Measurements from ENCODE around the gene GSTM3.

- no peak for TF ChIP-seq E2F1 (CRISPR knock-in tag; IDR thresholded peaks at IDR 0.05)
- TF ChIP-seq CTCF (IDR thresholded peaks at IDR 0.05): no peak
- no peak for TF ChIP-seq CREM (CRISPR knock-in tag; IDR thresholded peaks at IDR 0.05)
- no peak for TF ChIP-seq TEAD4 (CRISPR knock-in tag; IDR thresholded peaks at IDR 0.05)
- TF ChIP-seq NR1H2 (CRISPR knock-in tag; IDR thresholded peaks at IDR 0.05): no peak
- TF ChIP-seq ETV6 (CRISPR knock-in tag; IDR thresholded peaks at IDR 0.05): no peak
Measured at GRCh38 chr1:109761227-109762038, 20.6 kb upstream of the GSTM3 start.
